Left kidney (tissue), 2 donors: ENCODE results near the gene OBSL1. TPM values are rescaled to one million over a fixed set of nuclear protein-coding genes. Genes with fewer than 3 reads are reported as not detected.

Experiments used
- DNase-seq: peaks from one replicate; pipeline ENCODE4 v3.0.0-alpha.2; 2013
- polyA plus RNA-seq: library from polyadenylated mRNA; unstranded; fragments of 120-200 nt; gene quantifications from one replicate; pipeline ENCODE4 v1.2.1, GENCODE V29; 2013; ENCODE audit not compliant: insufficient read length

The OBSL1 gene
- polyA plus RNA-seq, 1 donor = 136 TPM

DNA sequence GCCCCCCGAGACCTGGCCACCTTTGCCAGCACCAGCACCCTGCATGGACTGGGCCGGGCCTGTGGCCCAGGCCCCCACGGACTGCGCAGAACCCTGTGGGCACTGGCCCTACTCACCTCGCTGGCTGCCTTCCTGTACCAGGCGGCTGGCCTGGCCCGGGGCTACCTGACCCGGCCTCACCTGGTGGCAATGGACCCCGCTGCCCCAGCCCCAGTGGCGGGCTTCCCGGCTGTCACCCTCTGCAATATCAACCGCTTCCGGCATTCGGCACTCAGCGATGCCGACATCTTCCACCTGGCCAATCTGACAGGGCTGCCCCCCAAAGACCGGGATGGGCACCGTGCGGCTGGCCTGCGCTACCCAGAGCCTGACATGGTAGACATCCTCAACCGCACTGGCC is 56.5 kb downstream of the OBSL1 start:
- no peak for DNase-seq

- DNase-seq = no peak
Measured at GRCh38 chr2:219514196-219514761, 57.1 kb downstream of the OBSL1 start, which contains the start of gene ASIC4. ASIC4 (plus strand) TSS chr2:219514482; CDS start chr2:219514725, 243 bp downstream.

- no peak for DNase-seq
Measured at GRCh38 chr2:219513787-219514186, 57.6 kb downstream of the OBSL1 start.

DNA sequence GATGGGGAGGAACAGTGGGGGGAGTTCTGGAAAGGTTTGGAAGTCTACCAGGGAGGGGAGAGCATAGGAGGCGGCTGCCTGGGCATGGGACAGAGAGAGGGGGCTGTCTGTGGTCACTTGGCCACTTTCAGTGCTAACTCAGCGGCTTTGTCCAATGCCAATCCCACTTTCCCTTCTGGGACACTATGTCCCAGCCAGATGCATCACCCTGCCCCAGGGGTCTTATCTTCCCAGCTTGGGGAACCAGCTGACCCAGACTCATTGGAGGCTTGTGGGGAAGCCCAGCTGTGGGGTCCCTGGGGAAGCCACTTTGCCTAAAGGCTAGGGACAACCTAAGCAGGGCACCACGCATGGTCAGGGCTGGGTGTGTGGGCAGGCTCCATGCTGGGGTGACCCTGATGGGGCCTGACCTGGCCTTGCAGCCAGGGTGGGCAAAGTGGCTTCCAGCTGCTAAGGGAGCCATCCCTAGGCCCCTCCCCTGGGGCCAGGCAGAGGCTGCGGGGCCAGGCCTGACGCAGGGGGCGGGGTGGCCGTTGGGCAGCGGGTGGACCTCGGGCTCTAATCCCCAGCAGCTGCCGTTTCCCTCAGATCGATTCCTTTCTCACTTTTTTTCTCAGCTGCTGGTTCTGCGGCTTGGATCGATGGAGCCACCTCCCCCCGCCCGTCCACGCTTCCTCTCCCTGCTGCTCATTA is 58.7 kb downstream of the OBSL1 start:
- no peak for DNase-seq

DNA sequence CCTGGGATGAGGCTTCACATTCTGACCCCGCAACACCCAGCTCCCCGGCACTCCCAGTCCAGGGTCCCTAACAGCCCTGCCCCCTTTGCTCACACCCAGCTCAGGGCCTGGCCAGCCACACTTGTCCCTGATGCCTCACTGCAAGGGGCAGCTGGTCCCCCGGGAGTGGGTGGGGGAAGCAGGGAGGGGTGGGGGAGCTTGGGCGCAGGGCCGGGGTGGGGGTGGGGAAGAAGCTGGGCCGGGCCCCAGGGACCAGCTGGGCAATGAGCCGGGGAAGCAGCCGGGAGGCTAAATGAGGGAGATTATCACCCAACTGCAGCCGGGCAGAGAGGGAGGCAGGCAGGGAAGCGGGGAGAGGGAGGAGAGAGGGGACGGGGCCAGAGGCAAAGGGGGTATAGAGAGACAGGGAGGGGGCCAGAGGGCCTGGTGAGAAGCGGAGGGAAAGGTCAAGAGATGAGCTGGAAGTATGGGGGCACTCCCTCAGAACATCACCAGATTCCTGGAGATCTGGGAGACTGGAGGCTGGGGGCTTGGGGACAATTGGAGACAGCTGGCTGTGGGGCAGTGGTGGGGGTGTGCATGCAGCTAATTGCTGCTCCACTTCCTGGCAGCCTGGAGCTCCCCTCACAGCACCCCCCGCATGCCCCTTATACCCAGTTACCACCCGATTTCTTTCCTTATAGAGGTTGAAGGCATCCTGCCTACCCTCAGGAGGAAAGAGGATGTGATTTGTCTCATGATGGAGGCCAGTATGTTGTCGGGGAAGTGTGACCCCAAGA is 59.6 kb downstream of the OBSL1 start:
- DNase-seq = no peak

DNA sequence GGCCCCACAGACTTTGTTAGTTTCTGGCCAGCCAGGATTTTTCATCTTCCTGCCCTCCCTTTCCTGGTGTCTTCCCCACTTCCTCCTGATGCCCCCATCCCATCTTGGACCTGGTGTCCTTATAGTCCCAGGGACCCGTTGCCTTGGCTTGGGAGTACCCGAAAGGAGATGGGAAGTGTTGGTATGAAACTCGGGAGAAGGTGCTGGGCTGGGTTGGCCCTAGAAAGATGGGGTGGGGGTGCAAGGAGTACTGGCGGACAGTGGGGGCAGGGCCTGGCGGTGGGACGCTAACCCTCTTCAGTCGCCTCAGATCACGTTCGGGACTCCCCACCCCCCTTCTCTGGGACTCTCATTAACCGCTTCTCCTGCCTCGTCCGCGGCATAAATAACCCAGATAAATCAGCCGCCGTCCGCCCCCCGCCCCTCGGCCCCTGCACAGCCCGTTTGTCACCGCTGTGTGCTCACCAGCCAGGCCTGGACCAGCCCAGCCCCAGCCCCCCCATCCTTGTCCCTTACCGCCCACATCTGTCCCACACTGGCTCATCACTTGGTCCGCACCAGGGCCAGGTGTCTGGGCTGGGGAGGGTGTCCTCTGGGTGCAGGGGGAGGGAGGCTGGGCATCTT is 60.7 kb downstream of the OBSL1 start:
- DNase-seq = no peak

DNA sequence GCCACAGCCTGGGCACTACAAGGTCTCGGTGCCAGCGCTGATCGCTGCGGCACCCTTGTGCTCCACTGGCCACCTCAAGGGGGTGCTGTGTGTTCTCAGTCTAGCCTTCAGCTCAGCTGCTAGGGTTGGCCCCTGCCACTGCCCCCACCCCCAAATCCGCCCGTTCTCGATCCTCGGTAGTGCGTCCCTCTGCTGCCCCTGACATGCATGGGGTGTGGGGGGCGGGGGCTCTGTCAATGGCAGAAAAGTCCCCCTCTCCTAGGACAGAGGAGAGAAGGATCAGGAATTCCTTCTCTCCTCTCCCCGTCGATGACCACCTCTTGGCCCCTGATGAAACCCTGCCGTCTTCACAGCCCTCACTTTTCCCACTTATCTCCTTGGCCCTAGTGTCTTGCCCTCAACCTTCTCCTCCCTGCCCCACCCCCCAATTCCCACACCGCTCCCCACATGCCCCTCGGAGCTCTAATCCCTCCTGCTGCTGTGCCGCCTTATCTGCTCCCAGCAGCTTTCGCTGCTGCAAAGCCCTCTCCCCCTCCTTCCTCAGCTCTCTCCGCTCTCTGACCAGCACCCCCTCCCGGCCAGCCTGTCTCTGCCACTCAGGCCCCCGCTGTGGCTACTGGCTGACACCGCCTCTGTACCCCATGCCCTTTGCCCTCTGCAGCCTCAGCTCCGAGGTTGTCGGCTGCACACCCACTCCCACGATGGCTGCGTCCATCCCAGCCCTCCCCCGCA is 61.4 kb downstream of the OBSL1 start:
- DNase-seq = no peak

DNA sequence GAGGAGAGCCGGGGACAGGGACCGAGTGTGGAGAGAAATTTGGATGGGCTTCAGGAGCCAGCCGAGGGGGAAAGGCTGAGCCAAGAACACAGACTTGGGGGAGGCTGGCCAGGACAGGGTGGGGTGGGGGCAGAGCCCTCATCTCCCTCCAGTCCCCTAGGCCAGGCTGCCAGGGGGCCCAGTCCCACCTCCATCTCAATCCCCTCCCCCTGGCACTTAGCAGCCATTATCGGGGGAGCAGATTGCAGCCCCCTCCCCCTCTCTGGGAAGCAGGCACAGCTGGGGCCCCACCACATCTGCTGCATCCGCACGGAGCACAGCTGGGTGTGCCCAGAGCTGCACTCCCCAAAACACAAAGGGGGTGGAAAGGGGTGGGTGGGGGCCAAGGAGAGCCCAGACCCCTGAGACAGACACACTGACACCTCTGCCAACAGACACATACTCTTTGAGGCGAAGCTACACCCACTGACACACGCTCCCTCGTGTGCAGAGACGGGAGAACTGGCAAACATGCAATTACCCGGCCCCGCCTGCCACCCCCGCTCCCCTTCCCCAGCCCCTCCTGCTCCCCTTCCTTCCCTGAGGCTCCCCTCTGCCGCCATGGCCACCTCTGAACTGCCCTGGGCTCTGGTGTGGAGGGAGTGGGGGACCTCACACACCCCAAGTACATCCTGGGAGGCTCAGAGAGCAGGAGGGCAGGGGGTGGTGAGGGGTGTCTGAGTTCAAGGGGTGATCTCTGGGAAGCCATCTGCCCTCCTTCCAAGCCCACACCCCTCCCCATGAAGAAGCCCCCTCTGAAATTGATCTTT is 62.2 kb downstream of the OBSL1 start:
- no peak for DNase-seq

DNA sequence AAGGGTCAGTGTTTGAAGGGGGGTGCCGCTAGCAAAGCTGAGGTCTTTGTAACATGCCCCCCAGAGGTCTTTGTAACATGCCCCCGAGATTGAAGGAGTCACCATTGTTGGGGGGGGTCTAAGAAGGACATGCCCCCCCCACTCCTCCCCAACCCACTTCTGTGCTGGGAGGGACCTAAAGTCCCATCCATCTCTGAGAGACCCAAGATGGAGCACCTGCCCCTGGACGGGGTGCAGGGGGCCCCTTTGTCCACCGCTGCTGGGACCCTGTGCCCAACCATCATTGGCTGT is 63.0 kb downstream of the OBSL1 start:
- DNase-seq = no peak

DNA sequence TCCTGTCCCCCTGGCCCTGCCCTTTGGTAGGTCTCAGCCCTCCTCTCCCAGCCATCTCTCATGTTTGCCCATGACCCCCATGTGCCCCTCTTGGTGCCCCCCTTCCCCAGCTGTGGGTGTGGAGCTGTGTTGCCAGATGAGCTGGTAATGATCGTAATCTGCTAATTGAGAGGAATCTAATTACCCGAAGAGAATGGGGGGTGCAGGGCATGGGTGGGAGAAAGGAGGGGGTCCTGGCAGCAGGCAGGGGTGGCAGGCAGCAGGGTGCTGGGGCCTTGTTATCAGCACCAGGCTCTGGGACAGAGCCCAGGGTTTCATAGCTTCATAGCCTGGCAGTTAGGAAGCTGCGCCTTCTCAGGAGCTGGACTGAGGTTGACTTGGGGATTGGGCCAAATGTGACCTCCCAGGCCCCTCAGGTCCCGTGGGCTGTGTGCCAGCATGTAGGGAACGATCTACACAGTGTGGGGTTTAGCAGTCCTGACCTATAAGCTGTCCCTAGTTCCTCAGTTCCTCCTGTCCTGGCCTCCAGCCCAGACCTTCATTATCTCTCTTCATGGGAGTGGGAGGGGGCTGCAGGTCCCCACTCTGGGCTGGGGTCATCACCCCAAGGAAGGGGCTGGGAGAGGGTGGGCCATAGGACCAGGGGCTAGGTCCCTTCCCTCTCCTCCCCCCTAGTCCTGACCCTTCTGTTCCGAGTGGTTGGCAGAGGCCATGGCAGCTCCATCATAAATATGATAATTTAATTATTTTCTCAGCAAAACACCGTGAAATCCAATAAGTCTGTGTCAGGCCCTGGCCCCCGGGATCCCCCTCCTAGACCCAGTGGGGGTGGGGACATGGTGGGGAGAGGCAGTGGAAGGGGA is 63.5 kb downstream of the OBSL1 start:
- no peak for DNase-seq

DNA sequence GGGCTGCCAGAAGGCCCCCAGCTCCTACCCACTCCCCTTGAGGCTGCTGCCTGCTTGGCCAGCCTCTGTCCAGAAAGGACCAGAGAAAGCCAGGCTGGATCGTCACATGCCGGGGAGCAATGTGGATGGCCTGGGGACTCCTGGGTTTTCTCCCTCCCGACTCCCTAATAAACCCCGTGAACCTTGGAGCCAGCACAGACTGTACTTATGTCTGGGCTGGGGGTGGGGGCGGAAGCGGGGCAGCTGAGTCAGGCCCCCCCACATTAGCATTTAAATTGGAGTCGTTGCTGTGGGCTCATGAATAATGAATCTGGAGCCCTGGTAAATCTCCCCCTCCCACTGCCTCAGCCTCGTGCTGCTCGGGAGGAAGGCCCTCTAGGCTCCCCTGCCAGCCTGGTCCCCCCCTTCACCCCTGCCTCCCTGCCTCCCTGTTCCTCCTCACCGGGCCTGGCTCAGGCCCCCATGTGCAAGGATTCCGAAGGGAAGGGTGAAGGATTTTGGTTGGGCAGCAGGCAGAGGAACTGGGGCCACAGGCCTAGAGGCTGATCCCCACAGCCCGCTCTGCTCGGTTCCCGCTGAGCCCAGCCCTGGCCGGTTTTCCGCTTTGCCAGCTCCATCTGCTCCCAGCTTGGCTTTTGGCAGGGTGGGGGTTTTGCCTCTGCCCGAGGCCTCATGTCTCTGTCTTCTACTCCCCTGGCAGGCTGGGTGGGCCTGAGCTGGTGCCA is 64.4 kb downstream of the OBSL1 start:
- DNase-seq = no peak

GRCh38 chr2:219506153-219506801 is 65.1 kb downstream of the OBSL1 start:
- no peak for DNase-seq

DNA sequence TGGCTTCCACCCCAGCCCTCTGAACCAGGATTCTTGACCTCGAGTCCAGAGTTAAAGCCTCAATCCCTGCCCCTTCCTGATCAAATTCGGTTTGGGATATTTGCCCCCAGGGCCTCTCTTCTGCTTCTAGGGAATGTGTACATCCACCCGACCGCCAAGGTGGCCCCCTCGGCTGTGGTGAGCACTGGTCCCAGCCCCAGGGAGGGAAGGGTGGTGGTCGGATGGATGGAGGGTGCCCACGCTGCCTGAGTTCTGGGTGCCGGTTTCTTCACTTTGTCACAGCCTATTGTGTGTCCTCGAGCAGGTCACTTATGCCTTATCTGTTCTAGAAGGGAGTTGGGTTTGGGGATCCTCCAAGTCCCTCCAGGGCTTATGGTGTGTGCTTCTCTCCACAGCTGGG is 65.8 kb downstream of the OBSL1 start:
- no peak for DNase-seq

GRCh38 chr2:219502618-219503017 is 68.7 kb downstream of the OBSL1 start:
- no peak for DNase-seq

- DNase-seq = no peak
Measured at GRCh38 chr2:219501849-219502248, 69.5 kb downstream of the OBSL1 start.
